ENCODE results near the gene BPHL.

- TF ChIP-seq CTCF (IDR thresholded peaks at IDR 0.05) = no peak
- no peak for TF ChIP-seq POLR2A (IDR thresholded peaks at IDR 0.05)
Measured at GRCh38 chr6:3073382-3073781, 45.1 kb upstream of the BPHL start.

All from sigmoid colon (tissue), 3 donors.